ENCODE measurements around the gene AFAP1.

Gene AFAP1

DNA sequence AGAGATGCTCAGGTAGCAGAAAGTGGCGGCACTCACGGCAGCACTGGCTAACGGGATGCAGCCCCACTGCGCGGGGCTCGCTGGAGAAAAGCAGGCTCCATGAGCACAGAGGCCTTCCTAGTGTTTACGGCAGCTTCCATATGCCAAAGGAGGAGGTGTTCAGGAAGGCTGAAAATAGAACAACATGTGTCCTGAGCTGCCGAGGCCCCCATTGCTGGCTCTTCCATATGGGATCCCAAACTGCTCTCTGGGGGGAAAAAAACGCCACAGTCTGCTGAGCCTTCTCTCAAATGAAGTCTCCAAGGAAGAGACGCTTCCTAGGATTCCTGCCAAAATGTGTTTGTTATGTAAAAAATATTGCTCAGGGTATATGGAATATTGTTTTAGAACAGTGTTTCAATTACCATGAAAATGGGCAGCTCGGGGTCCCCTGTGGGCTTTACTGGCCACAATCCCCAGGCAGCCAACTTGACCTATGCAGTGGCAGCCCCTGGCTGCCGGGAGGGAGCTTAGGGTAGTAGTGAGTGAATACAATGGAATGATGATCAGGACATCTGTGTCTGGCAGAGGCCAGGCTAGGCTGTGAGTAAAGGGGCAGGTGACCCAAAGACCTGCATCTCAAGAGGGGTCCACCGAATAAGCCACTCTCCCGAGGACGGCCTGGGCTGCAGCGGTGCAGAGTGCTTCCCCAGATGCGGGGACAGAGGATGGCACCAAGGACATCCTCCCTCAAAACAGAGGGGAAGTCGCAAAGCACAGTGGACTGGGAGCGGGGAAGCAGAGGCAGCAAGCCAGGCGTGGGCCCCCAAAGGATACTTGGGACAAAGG lies 170.1 kb downstream of the AFAP1 start:
- no peak for TF ChIP-seq CTCF (IDR thresholded peaks at IDR 0.05; ENCODE audit: insufficient read depth, low read depth, low read length, missing control alignments)
- no peak overlapping the region for H3K4me3 ChIP-seq (ENCODE audit: low read depth, low read length)
- no peak for DNase-seq (ENCODE audit: low read depth)

DNA sequence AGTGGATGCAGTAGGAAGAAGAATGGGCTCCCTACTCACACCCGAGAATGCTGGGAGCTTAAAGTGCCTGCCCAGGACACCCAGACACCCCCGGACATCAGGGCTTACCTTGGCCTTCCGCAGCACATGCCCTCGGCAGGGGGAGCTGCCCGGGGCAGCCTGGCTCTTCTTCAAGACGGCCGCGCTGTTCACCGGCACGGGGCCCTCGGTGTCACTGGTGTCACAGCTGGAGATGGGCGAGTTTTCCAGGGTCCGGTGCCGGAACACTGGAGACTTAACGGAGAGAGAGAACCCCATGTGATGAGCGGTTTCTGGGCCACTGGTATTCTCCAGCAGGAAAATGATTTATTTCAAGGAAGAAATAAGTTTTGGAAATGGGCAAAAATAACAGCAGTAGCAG lies 170.9 kb downstream of the AFAP1 start:
- DNase-seq (ENCODE audit: low read depth): no peak
- no peak overlapping the region for H3K4me3 ChIP-seq (ENCODE audit: low read depth, low read length)
- TF ChIP-seq CTCF (IDR thresholded peaks at IDR 0.05; ENCODE audit: insufficient read depth, low read depth, low read length, missing control alignments): no peak

- no peak overlapping the region for H3K4me3 ChIP-seq (ENCODE audit: low read depth, low read length)
- DNase-seq (ENCODE audit: low read depth): no peak
- TF ChIP-seq CTCF (IDR thresholded peaks at IDR 0.05; ENCODE audit: insufficient read depth, low read depth, low read length, missing control alignments): no peak
Measured at GRCh38 chr4:7767966-7768365, 171.7 kb downstream of the AFAP1 start.

GRCh38 chr4:7767526-7767925 lies 172.1 kb downstream of the AFAP1 start:
- no peak for DNase-seq (ENCODE audit: low read depth)
- no peak for TF ChIP-seq CTCF (IDR thresholded peaks at IDR 0.05; ENCODE audit: insufficient read depth, low read depth, low read length, missing control alignments)
- H3K4me3 ChIP-seq (ENCODE audit: low read depth, low read length): no peak overlapping the region

- DNase-seq (ENCODE audit: low read depth): no peak
Measured at GRCh38 chr4:7766661-7767345, 172.9 kb downstream of the AFAP1 start.

DNA sequence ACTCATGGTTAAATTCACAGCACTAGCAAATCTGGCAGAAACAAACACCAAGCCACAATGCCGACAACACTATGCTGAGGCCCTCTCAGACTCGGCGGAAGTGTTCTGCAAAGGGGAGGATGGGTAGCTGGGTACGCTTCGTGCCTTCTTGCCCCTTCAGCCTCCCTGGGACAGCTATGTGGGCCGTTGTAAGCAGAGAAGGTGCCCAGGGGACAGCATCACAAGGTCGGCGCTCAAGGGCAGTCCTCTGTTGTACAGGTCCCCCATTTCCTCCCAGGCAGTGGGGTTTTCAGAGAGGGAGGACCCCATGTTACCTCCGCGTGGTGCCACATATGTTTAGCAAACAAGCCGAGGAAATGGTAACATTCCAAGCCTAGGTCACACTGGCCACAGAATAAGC lies 173.6 kb downstream of the AFAP1 start:
- no peak overlapping the region for H3K4me3 ChIP-seq (ENCODE audit: low read depth, low read length)
- no peak for DNase-seq (ENCODE audit: low read depth)
- TF ChIP-seq CTCF (IDR thresholded peaks at IDR 0.05; ENCODE audit: insufficient read depth, low read depth, low read length, missing control alignments): no peak

More at GRCh38 chr4:7766661-7767345, 172.9 kb downstream of the AFAP1 start:
- no peak for TF ChIP-seq CTCF (IDR thresholded peaks at IDR 0.05; ENCODE audit: insufficient read depth, low read depth, low read length, missing control alignments)
- no peak overlapping the region for H3K4me3 ChIP-seq (ENCODE audit: low read depth, low read length)
